Suprapubic skin (tissue), 3 donors: ENCODE data around the gene TDO2.

Experiments used
- CTCF ChIP-seq, 2 donors: fragments of 200-600 bp in 1 of 2; fragments of 450-650 bp in 1 of 2; sonication (generic) in 1 of 2; IDR thresholded peaks; one replicate each; pipeline ENCODE4 v1.5.1; 2016 to 2019; ENCODE audit warnings: antibody characterized with exemption in 2 of 2, mild to moderate bottlenecking in 1 of 2, moderate library complexity in 1 of 2
- POLR2AphosphoS5 ChIP-seq, 3 donors: sonication (generic); formaldehyde crosslinking; IDR thresholded peaks; one replicate each; pipeline ENCODE4 v1.6.1; 2017; ENCODE audit warnings: antibody characterized with exemption in 3 of 3

GRCh38 chr4:155948541-155948940, 45.0 kb downstream of the TDO2 start:
- no peak for TF ChIP-seq CTCF (IDR thresholded peaks at IDR 0.05)
- TF ChIP-seq POLR2AphosphoS5 (IDR thresholded peaks at IDR 0.05): no peak
